ENCODE data around the gene GSTO1. TPM values are rescaled to one million over a fixed set of nuclear protein-coding genes. Genes with fewer than 3 reads are reported as not detected.
"Not testable (repeated sequence)": the region's sequence is repeated elsewhere in the genome, so short reads cannot be mapped to it uniquely, and the experiment has no call there.

Gene GSTO1
- total RNA-seq, 2 experiments from 2014 or later = 133 to 138 TPM

GRCh38 chr10:104247513-104248146 lies 7.1 kb upstream of the GSTO1 start:
- POLR2A ChIA-PET = no interaction called here
- CTCF ChIA-PET = interaction anchor here (0.6 to 1.6 kb wide), 2 partner anchors 15 to 1597 kb away, joined by 3 read pairs; no protein-coding TSS in a partner anchor

- POLR2A ChIA-PET = not testable (repeated sequence)
- CTCF ChIA-PET = interaction anchor here (1.3 kb wide), 1 partner anchor 359 kb away, joined by 5 read pairs; no protein-coding TSS in a partner anchor
Observed at GRCh38 chr10:104248931-104249330, 5.8 kb upstream of the GSTO1 start.

GRCh38 chr10:104250371-104250770 lies 4.3 kb upstream of the GSTO1 start:
- POLR2A ChIA-PET = no interaction called here
- CTCF ChIA-PET = interaction anchor here (0.7 kb wide), 1 partner anchor 67 kb away, joined by 3 read pairs; no protein-coding TSS in a partner anchor

- POLR2A ChIA-PET = no interaction called here
- CTCF ChIA-PET = no interaction called here
Observed at GRCh38 chr10:104251443-104251842, 3.2 kb upstream of the GSTO1 start.

- CTCF ChIA-PET = no interaction called here
- POLR2A ChIA-PET = no interaction called here
Observed at GRCh38 chr10:104252368-104252767, 2.3 kb upstream of the GSTO1 start.

GRCh38 chr10:104253106-104253505 lies 1.6 kb upstream of the GSTO1 start:
- ChIA-PET POLR2A (interaction anchor here (5.6 kb wide), 1 partner anchor 15 kb away, joined by 45 read pairs; the partner anchor contains the start of gene GSTO2), CTCF (no interaction called here)

- ChIA-PET POLR2A (interaction anchor here (0.6 to 5.6 kb wide), 2 partner anchors 15 to 259 kb away, joined by 5 to 45 read pairs; partner anchors contain the start of gene GSTO2), CTCF (interaction anchor here (0.9 kb wide), 1 partner anchor 13 kb away, joined by 3 read pairs; no protein-coding TSS in a partner anchor)
Observed at GRCh38 chr10:104253606-104254410, 884 bp upstream of the GSTO1 start.

- ChIA-PET POLR2A (interaction anchor here (0.9 to 5.6 kb wide), 2 partner anchors 13 to 24 kb away, joined by 3 to 45 read pairs; partner anchors contain the start of genes CFAP43 and GSTO2), CTCF (interaction anchor here (1.3 to 2.8 kb wide), 2 partner anchors 12 to 19 kb away, joined by 4 to 12 read pairs; no protein-coding TSS in a partner anchor)
Observed at GRCh38 chr10:104255311-104255981, 754 bp downstream of the GSTO1 start.

GRCh38 chr10:104256335-104256961 lies 1.8 kb downstream of the GSTO1 start:
- CTCF ChIA-PET = interaction anchor here (0.7 to 2.8 kb wide), 5 partner anchors 10 to 760 kb away, joined by 3 to 12 read pairs (median 4); no protein-coding TSS in a partner anchor
- POLR2A ChIA-PET = interaction anchor here (0.8 to 5.6 kb wide), 2 partner anchors 9 to 12 kb away, joined by 6 to 45 read pairs; partner anchors contain the start of gene GSTO2

GRCh38 chr10:104257235-104257634 lies 2.5 kb downstream of the GSTO1 start:
- ChIA-PET POLR2A (interaction anchor here (0.8 to 5.6 kb wide), 2 partner anchors 8 to 11 kb away, joined by 6 to 45 read pairs; partner anchors contain the start of gene GSTO2), CTCF (interaction anchor here (0.7 to 2.8 kb wide), 4 partner anchors 9 to 761 kb away, joined by 3 to 12 read pairs (median 4); no protein-coding TSS in a partner anchor)

GRCh38 chr10:104258209-104258608 lies 3.5 kb downstream of the GSTO1 start:
- ChIA-PET POLR2A (interaction anchor here (5.6 kb wide), 1 partner anchor 10 kb away, joined by 45 read pairs; the partner anchor contains the start of gene GSTO2), CTCF (interaction anchor here (1.0 kb wide), 1 partner anchor 9 kb away, joined by 3 read pairs; no protein-coding TSS in a partner anchor)

GRCh38 chr10:104259456-104259855 lies 4.8 kb downstream of the GSTO1 start:
- POLR2A ChIA-PET = no interaction called here
- CTCF ChIA-PET = no interaction called here

- POLR2A ChIA-PET = interaction anchor here (0.7 kb wide), 1 partner anchor 9 kb away, joined by 3 read pairs; the partner anchor contains the start of gene GSTO2
- CTCF ChIA-PET = no interaction called here
Observed at GRCh38 chr10:104259999-104260774, 5.5 kb downstream of the GSTO1 start.

- ChIA-PET POLR2A (interaction anchor here (0.7 kb wide), 1 partner anchor 8 kb away, joined by 3 read pairs; the partner anchor contains the start of gene GSTO2), CTCF (interaction anchor here (0.6 kb wide), 1 partner anchor 31 kb away, joined by 3 read pairs; no protein-coding TSS in a partner anchor)
Observed at GRCh38 chr10:104260775-104261115, 6.1 kb downstream of the GSTO1 start.

GRCh38 chr10:104262055-104262454 lies 7.4 kb downstream of the GSTO1 start:
- CTCF ChIA-PET = interaction anchor here (1.2 to 1.8 kb wide), 2 partner anchors 13 to 91 kb away, joined by 3 to 6 read pairs; partner anchors contain the start of gene CFAP58
- POLR2A ChIA-PET = interaction anchor here (0.9 kb wide), 1 partner anchor 140 kb away, joined by 3 read pairs; the partner anchor contains the start of gene SFR1

GRCh38 chr10:104264783-104265182 lies 10.1 kb downstream of the GSTO1 start:
- CTCF ChIA-PET = no interaction called here
- POLR2A ChIA-PET = interaction anchor here (1.0 kb wide), 1 partner anchor 8 kb away, joined by 6 read pairs; no protein-coding TSS in a partner anchor

- CTCF ChIA-PET = interaction anchor here (1.0 to 1.8 kb wide), 5 partner anchors 10 to 83 kb away, joined by 3 to 6 read pairs (median 4); partner anchors contain the start of gene GSTO1
Observed at GRCh38 chr10:104267721-104268404, 13.2 kb downstream of the GSTO1 start.

More at GRCh38 chr10:104267721-104268404, 13.2 kb downstream of the GSTO1 start:
- POLR2A ChIA-PET = interaction anchor here (3.6 kb wide), 1 partner anchor 12 kb away, joined by 45 read pairs; the partner anchor contains the start of gene GSTO1
